ENCODE data around the gene IDH2.

- TF ChIP-seq ZNF138 (CRISPR knock-in tag; conservative IDR thresholded peaks at IDR 0.05) (no peak), MAX (CRISPR knock-in tag; IDR thresholded peaks at IDR 0.05) (no peak), JUN (CRISPR knock-in tag; IDR thresholded peaks at IDR 0.05) (no peak), GABPB1 (CRISPR knock-in tag; IDR thresholded peaks at IDR 0.05) (no peak)
- TF ChIP-seq, protein P1, sequence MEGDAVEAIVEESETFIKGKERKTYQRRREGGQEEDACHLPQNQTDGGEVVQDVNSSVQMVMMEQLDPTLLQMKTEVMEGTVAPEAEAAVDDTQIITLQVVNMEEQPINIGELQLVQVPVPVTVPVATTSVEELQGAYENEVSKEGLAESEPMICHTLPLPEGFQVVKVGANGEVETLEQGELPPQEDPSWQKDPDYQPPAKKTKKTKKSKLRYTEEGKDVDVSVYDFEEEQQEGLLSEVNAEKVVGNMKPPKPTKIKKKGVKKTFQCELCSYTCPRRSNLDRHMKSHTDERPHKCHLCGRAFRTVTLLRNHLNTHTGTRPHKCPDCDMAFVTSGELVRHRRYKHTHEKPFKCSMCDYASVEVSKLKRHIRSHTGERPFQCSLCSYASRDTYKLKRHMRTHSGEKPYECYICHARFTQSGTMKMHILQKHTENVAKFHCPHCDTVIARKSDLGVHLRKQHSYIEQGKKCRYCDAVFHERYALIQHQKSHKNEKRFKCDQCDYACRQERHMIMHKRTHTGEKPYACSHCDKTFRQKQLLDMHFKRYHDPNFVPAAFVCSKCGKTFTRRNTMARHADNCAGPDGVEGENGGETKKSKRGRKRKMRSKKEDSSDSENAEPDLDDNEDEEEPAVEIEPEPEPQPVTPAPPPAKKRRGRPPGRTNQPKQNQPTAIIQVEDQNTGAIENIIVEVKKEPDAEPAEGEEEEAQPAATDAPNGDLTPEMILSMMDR (IDR thresholded peaks at IDR 0.05) = no peak
Measured at GRCh38 chr15:90067953-90068606, 34.2 kb downstream of the IDH2 start.
